Measurements from ENCODE around the gene POU6F2.
"Not testable (repeated sequence)": the region's sequence is repeated elsewhere in the genome, so short reads cannot be mapped to it uniquely, and the experiment has no call there.

The POU6F2 gene

DNA sequence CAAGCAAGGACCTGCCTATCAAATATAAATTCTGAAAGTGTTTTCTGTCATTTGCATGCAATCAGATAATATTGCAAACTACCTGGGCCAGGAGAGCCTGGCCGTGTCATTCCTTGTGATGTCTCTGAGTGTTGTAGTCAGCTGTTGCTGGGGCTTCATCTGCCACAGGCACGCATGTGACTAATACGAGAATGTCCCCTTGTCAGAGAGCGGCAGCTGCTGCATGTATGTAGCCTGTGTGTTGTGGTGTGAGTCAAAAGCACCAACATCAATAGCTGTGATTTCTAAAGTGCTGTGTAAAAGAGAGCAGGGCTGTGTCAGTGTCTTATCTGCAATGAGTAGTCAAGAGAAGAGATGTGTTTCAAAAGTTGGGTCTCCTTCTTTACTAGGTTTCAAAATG lies 155.4 kb downstream of the POU6F2 start:
- DNase-seq = no peak

DNA sequence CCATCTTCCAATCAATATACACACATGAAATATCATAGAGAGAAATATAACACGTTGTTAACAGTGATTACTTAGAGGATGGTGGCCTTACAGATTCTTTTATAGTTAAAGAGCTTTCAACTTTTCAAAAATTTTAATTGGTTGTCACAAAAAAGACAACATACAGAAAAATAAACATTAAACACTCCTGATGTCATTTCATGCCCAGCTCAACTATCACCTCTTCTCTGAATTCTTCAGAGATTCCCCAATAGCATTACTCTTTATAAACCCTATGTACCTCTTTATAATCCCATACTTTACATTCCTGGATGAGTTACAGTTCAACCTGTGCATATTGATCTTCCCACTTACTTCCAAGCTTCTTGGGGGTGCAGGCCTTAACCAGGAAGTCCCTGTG lies 159.8 kb downstream of the POU6F2 start:
- no peak for DNase-seq

DNA sequence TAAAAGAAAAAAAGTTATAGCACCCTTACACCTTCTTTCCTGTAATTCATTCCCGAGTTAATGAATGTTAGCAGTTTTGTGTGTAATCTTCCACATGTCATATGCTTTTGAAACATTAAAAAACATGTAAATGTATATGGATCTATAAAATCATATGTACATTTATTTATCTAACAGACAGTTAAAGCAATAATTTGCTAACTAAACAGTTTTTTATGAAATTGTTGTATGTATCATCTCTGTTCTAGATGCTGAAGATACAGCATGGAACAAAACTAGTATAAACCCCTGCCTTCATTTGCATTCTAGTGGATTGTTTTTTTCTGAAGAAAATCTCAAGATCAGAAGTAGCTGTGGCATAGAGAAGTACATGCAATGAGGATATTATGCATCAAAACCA lies 165.0 kb downstream of the POU6F2 start:
- DNase-seq = no peak

DNA sequence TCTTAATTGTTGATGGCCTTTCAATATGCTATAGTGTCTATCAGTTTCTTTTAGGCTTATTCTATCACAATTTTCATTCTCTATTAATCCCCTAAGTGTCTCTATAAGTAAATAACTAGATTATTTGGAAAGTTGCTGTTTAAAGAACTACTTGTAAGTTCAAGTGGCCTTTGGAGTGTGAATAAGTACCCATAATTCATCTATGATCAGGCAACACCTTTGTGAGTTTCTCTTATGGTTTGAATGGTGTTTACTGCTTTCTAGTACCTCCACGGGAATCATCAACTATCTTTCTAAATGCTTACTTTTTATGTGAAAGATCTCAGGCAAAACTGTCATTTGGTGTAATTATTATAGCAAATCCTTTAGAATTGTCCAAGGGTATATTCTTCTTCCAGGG lies 166.7 kb downstream of the POU6F2 start:
- DNase-seq = no peak

DNA sequence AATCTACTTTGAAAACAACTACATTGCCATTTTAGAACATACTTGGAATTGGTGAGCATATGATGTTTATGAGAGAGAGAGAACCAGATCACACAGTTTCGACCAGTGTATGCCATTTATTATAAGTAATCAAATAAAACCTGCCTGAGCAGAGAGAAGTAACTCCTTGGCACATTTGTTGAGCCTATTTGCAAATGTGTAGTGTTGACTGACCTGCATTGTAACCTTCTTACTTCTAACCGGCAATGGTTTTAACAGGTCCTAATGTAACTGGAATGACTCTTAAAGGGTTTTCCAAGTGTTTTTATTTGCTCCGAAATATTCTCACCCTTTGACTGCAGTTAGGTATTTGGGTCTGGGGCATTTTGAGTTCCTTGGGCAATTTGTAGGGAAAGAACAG lies 167.6 kb downstream of the POU6F2 start:
- no peak for DNase-seq

DNA sequence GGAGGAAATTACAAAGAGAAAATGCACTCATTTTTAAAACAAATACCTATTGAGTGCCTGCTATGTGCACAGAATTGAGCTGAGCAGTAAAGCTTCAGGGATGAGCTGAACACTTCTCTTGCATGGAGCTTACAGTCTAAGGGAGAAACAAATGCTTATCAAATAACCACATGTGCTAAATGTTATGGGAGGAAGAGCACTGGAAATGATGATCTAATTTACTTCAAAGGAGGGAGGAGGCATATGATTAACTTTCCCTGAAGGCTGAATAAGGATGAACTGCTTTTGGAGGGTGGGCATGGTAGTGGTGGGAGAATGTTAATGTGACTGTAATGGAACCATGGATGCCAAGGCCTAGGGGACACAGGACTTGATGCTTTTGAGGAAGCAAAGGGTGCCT lies 168.2 kb downstream of the POU6F2 start:
- no peak for DNase-seq

DNA sequence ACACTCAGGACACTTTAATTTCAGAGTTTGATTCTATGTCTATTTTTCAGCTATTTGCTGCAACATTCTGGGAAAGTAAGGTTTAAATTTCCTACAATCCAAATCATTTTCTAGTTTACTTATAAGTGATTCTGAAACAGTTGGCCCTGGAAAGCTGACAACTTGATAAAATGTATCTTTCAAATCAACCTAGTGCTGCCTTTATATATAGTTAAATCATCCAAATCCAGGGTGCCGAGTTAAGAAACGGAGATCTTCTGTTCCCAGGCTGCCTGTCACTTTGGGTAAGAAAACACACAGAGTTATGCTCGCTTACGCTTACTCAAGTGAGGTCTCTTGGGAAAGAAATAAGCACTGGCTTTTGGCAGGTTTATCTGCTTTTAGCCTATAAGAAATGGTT lies 175.0 kb downstream of the POU6F2 start:
- DNase-seq = no peak

DNA sequence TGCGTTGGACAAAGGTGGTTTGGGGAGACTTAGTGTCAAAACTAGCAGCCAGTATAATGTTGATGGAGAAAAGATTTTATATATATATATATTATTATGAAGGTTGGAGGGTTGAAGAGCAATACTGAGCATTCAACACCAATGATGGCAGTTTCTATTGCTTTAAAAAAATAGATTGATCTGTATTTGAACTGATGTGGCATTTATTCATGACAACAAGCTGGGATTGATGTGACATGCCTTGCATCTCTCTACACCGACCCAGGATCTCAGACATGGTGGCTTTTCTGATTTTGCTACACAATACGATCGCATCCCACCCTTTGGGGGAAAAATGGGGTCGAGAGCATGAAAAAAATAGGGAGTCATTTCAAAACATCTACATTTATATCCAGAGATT lies 175.4 kb downstream of the POU6F2 start:
- DNase-seq = no peak

DNA sequence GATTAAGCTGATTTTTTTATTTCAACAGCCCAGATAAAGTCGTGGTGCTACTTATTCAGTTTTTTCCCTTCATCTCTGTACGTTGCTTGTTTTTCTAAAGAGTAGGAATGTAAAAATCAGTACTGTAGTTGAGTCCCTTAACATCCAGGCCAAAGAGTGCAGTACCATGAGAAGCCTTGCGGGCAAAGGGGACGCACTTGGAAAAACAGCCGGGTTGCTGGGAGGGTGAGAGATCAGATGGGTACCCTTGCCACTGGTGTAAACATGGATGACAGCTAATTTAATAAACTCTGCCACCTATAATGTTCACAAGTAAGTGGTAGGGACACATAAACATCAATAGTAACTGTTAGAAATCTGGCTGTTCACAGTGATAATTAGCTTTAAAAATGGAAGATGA lies 175.9 kb downstream of the POU6F2 start:
- no peak for DNase-seq

DNA sequence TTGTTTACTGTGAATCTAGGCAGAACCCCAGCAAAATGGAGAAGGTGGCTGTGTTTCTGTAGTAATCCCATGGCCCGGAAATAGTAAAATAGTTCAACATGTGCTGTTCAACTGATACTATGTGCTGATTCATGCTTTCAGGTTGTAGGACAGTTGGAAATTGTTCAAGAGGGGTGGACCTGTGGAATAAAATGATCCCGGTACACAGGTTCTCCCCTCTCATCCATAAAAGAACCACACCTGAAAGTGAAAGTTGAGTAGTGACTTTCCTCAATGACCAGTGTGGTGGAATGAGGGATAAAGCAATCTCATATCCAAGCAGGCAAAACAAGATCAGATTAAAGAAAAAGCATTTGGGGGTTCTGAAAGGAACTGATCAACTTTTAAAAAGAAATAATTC lies 177.1 kb downstream of the POU6F2 start:
- no peak for DNase-seq

DNA sequence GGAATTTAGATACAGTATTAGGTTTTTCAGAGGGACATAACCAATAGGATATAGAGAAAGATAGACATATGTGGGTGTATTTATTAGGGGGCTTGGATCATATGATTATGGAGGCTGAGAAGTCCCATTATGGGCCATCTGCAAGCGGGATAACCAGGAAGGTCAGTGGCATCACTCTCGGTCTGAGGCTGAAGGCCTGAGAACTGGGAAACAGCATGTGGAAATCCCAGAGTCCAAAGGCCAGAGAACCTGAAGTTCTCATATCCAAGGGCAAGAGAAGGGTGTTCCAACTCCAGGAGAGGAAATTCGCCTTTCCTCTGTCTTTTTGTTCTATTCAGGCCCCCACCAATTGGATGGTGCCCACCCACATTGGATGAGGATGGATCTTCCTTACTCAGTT lies 180.7 kb downstream of the POU6F2 start:
- no peak for DNase-seq

DNA sequence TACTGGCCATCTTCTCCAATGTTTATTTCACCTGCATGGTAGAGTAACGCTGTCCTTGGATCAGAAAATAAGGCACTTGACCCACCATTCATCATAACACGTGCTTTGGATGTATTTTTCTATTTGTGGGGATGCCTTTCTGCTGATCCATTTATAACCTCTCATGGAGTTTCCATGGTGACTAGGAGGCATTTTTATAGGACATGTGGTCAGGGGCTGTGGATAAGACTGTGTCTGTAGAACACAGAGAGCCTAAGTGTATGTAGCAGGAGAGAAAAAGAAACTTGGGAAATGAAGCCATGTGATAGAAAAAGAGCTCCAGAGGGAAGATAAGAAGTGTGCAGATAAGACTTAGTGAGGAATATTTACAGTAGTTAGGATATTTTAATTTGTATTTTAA lies 184.2 kb downstream of the POU6F2 start:
- DNase-seq = no peak

DNA sequence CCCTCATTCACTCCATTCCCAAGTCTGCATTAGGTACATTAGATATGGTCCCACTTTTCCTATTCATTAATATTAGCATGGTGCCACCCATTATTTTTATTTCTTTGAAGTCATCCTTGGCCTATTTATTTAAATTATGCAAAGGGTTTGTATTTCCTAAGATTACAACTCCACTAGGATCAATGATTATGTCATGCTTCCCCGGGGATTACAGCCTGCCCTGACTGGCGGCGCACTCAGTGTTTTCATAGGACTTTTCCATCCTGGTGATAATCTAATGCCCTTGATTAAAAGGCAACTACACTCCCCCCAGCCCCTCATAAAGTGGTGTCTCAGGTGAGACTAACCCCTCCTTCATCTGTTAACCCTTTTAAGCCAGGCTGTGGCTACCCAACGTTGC lies 187.2 kb downstream of the POU6F2 start:
- no peak for DNase-seq

DNA sequence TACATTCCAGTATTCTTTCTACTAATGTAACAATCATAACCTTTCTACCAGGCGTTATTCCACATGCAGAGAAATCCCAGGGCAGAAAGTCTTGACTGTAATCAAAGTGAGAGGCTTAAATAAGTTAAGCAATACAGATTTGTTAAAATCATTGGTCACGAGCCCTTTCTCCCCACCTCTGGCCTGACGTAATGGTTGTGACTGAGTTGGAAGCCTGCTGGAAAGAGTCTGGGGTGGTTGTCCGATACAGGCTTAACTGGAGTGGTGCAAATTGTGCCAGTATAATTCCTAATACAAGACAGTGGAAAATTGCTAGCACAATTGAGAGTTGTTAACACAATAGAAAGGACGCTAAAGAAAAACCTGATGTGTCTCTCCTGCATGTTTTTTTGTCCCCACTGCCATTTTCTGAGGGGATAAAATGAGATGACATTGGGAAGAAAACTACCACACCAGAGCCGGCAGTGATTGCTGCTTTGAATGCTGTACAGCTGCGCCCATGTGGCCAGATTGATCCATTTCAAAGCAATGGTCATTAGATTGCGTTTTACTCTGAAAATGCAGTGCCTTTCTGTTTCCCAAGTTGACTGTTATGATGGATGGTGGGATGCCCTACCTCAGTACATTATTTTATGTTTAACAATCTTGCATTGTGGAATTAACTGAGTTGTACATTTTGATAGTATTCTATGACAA lies 190.8 kb downstream of the POU6F2 start:
- no peak for DNase-seq

DNA sequence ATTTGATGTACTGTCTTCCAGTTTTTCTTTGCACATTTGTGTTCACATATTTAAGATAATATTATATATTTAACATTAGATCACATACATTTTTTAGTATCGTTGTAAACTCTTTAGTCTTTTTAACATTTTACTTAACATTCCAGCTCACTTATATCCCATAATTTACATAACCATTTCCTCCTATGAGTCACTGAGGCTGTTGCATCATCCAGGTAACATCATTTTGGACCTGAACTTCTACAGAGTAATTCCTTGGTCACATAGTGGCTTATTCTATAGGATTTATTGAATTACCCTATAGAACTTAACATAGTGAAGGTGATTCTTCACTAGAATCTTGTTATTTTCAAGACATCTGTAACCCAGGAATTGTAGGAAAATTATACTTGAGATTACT lies 194.4 kb downstream of the POU6F2 start:
- no peak for DNase-seq

DNA sequence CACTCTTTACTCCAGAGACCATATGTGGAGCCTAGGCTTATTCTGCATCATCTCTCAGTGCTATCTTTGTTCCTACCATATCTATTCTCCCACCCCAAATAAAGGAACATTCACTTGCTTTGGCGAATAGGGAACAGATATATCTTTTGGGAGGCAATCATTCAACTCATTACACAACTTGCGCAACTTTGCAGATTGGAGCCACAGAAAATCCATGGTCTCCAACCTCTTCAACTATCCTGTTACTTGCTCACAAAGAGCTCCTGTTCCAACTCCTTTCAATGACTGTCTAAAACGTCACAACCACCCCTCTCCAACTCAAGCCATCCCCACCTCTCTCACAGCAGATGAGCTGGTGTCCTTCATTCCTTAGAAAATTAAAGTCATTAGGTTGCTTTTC lies 203.7 kb downstream of the POU6F2 start:
- no peak for DNase-seq

DNA sequence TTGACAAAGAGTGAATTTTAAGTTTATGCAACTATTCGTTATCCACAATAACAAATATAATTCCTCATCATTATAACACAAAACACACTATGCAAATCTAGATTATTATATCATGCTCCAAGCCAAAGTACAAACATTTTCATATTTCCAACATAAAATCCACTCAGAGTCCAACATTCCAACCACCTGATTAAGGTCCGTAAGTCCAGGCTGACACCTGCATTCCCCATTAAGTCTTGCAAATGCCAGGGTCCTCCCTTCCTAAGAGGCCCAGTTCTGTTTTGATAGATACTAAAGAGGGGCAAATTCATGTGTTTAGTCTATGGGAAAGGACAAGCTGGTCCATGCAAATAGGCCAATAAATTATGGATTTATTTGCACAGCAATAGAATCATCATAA lies 206.1 kb downstream of the POU6F2 start:
- no peak for DNase-seq

DNA sequence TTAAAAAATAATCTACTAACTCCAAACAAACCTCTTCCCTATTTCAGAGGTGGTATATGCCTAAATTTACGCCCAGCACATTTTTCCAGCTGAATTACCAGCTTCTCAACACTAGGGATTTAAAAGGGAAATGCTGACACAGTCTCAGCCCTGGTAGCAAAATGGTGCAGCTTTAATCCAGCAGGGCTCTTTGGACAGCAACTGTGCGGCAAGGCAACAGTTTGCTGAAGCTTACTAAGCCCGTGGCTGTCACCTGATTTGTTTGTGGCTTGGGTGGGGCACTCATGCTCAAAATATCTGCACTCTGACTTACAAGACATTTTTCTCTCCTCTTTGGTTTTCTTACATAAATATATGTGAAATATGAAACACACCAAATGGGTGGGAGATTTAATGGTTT lies 206.7 kb downstream of the POU6F2 start:
- DNase-seq = no peak

DNA sequence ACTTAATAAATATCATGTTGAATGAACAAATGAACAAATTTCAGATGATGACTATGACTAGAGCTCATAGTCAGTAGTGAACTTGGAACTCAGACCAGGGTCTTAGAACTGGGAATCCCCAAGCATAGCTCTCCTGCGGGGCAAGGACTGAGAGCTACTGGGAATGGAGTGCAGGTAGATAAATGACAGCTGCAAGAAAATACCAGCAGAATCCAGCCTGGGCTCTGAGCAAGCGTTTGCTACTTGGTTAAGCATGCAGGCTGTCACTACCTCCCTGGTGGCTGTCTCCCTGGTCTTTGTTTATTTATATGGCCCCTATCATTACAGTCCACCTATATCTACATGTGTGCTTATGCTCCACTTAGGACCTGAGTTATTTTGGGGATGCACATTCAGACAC lies 208.4 kb downstream of the POU6F2 start:
- DNase-seq = no peak

DNA sequence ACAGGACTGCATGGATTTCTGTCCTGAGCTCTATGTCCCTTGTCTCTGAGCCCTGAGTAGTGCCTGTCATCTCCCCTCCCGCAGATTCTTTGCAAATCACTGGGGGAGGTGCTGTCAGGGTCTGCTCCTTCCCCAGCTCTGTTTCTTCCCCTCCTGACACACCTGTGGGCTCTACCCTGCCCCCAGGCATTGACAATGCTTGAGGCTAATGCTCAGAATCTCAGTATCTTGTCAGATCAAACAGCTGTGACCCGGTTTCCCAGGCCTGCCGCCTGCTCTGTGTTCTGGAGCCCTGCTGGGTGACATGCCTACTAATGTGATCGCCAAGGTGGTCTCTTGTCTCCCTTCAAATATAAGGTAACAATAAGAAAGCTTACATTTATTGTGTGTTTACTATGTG lies 209.0 kb downstream of the POU6F2 start:
- no peak for DNase-seq

DNA sequence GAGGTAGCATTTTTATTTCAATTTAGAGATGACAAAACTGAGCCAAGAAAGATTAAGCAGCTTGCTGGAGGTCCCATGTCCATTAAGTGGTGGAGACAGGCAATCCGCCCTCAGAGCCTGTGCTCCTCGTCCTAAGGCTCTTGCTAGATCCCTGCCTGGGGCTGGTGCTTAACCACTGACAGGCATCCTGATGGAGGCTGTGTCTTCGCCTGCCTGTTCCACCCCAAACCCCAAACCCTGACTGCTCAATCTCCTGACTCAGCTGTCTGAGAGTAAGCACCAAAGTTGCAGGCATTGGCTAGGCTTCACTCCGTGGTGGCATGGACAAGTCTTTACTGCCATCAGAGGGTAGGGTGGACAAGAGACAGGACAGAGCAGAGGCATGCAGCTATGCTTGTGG lies 209.4 kb downstream of the POU6F2 start:
- no peak for DNase-seq

DNA sequence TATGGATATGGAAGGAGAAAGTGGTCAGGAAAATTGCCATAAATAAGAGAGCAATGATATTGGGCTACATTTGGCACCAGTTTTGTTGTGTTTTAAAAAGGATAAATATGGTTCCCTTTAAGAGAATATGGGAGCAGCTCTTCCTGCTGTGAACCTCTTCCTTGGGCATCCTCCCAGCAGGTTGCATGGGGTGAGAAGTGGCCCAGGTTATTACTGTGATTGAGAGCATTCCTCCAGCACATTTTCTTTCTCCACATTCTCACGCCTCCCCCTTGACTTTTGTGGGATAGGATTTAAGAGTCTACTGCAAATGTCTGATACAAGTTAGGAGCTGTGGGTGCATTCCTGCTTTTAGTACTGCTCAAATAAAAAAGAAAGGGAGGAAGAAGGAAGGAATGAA lies 214.8 kb downstream of the POU6F2 start:
- no peak for DNase-seq

DNA sequence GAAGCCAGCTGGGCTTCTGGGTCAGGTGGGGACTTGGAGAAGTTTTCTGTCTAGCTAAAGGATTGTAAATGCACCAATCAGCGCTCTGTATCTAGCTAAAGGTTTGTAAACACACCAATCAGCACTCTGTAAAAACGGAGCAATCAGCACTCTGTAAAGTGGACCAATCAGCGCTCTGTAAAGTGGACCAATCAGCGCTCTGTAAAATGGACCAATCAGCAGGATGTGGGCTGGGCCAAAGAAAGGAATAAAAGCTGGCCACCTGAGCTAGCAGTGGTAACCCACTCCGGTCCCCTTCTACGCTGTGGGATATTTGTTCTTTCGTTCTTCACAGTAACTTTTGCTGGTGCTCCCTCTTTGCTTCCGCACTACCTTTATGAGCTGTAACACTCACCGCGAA lies 216.7 kb downstream of the POU6F2 start:
- not testable (repeated sequence) for DNase-seq

DNA sequence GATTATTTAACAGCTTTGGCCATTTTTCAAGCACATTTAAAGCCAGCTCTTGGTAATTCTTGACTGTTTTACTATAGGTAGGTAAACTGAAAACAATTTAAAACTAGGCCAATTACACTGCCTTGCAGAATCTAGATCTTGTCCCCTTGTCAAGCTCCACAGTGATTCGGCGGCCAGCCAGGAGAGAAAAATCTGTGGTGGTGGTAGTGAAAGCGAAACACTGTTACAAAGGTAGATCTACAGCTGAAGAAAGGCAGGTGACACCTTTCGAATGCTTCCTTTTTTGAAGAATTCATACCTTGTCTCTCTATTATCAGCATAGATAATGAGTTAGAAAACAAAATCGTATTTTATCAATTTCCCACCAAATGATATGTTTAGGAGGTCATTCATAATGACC lies 218.3 kb downstream of the POU6F2 start:
- no peak for DNase-seq

DNA sequence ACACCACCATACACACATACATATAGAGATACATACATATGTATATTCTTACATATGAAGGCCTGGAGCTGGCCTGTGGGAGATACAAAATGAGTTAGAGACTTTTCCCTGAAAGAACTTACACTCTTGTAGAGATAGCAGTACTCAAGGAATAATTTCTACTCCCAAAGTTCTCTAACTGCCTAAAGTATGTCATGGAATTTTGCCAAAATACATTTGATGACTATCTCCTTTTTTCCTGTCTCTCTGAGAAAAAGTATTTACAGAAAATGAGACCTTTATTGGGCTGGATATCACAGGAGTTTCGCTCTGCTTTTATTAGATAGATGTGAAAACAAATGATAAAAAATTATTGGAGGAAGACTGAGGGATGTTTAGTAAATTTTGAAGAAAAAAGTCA lies 220.1 kb downstream of the POU6F2 start:
- no peak for DNase-seq

DNA sequence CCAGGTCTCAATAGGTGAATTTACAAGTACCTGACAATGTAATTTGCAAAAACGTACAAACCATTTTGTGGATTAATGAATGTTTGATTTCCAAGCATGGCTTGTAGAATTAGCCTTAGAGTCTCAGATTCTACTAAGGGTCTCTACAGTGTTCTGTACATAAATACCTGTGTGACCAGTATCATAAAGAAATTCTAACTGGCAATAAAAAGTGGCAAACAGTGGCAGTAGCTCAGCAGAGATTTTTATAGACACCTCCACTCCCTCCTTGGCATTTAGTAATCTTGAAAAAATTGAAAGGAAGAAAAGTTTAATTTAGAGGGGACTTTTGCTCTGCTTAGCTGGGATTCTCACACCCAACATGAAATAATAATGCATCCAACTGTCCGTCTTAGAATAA lies 220.8 kb downstream of the POU6F2 start:
- no peak for DNase-seq
